Measurements from ENCODE around the gene ANLN. TPM values are rescaled to one million over a fixed set of nuclear protein-coding genes. Genes with fewer than 3 reads are reported as not detected.
"Not testable (repeated sequence)": the region's sequence is repeated elsewhere in the genome, so short reads cannot be mapped to it uniquely, and the experiment has no call there.

ANLN gene
- total RNA-seq, 1 experiment from 2014 or later: 81.1 TPM

DNA sequence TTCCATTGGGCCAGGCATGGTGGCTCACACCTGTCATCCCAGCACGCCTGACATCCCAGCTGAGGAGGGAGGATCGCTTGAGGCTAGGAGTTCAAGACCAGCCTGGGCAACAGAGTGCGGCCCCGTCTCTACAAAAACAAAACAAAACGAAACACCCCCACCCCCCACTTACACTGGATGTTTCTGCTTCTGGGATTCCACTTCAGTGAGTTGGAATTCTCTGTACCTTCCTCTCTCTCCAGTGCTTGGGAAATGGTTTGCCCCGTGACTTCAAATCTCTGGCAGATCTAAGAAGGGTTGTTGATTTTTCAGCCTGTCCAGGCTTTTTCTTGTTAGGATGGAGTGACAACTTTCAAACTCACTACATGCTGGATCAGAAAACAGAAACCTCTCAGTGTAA, 106.9 kb downstream of the ANLN start:
- Mint-ChIP-seq H3K27me3 (ENCODE audit: low read depth) (no peaks in the 10 kb centered on the region), H3K9me3 (peaks cover 18% of the 10 kb centered on the region), H3K27ac (no peak overlapping the region), H3K4me3 (no peak overlapping the region), H3K4me1 (peaks cover 4% of the 10 kb centered on the region; the same call in 1 of the 2 replicates), H3K36me3 (no peaks in the 10 kb centered on the region; the same call in 1 of the 2 replicates)
- TF ChIP-seq PRRX2 (CRISPR knock-in tag; IDR thresholded peaks at IDR 0.05) (no peak), ZNF423 (CRISPR knock-in tag; IDR thresholded peaks at IDR 0.05) (no peak), FOXP1 (CRISPR knock-in tag; IDR thresholded peaks at IDR 0.05; ENCODE audit: borderline replicate concordance) (no peak), NR2C2 (CRISPR knock-in tag; IDR thresholded peaks at IDR 0.05) (no peak), HMGA2 (CRISPR knock-in tag; IDR thresholded peaks at IDR 0.05) (no peak), ZNF281 (CRISPR knock-in tag; IDR thresholded peaks at IDR 0.05) (no peak), MYBL2 (CRISPR knock-in tag; IDR thresholded peaks at IDR 0.05) (no peak), MXD4 (CRISPR knock-in tag; IDR thresholded peaks at IDR 0.05; ENCODE audit: borderline replicate concordance) (no peak), TEAD1 (CRISPR knock-in tag; IDR thresholded peaks at IDR 0.05) (no peak), TEAD4 (CRISPR knock-in tag; IDR thresholded peaks at IDR 0.05) (no peak), ZNF138 (CRISPR knock-in tag; conservative IDR thresholded peaks at IDR 0.05) (no peak)
- TF ChIP-seq, protein P1, sequence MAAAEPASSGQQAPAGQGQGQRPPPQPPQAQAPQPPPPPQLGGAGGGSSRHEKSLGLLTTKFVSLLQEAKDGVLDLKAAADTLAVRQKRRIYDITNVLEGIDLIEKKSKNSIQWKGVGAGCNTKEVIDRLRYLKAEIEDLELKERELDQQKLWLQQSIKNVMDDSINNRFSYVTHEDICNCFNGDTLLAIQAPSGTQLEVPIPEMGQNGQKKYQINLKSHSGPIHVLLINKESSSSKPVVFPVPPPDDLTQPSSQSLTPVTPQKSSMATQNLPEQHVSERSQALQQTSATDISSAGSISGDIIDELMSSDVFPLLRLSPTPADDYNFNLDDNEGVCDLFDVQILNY (CRISPR knock-in tag; IDR thresholded peaks at IDR 0.05): no peak
- TF ChIP-seq, protein P2, sequence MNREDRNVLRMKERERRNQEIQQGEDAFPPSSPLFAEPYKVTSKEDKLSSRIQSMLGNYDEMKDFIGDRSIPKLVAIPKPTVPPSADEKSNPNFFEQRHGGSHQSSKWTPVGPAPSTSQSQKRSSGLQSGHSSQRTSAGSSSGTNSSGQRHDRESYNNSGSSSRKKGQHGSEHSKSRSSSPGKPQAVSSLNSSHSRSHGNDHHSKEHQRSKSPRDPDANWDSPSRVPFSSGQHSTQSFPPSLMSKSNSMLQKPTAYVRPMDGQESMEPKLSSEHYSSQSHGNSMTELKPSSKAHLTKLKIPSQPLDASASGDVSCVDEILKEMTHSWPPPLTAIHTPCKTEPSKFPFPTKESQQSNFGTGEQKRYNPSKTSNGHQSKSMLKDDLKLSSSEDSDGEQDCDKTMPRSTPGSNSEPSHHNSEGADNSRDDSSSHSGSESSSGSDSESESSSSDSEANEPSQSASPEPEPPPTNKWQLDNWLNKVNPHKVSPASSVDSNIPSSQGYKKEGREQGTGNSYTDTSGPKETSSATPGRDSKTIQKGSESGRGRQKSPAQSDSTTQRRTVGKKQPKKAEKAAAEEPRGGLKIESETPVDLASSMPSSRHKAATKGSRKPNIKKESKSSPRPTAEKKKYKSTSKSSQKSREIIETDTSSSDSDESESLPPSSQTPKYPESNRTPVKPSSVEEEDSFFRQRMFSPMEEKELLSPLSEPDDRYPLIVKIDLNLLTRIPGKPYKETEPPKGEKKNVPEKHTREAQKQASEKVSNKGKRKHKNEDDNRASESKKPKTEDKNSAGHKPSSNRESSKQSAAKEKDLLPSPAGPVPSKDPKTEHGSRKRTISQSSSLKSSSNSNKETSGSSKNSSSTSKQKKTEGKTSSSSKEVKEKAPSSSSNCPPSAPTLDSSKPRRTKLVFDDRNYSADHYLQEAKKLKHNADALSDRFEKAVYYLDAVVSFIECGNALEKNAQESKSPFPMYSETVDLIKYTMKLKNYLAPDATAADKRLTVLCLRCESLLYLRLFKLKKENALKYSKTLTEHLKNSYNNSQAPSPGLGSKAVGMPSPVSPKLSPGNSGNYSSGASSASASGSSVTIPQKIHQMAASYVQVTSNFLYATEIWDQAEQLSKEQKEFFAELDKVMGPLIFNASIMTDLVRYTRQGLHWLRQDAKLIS (CRISPR knock-in tag; IDR thresholded peaks at IDR 0.05; ENCODE audit: borderline replicate concordance): no peak
- TF ChIP-seq, protein P3, sequence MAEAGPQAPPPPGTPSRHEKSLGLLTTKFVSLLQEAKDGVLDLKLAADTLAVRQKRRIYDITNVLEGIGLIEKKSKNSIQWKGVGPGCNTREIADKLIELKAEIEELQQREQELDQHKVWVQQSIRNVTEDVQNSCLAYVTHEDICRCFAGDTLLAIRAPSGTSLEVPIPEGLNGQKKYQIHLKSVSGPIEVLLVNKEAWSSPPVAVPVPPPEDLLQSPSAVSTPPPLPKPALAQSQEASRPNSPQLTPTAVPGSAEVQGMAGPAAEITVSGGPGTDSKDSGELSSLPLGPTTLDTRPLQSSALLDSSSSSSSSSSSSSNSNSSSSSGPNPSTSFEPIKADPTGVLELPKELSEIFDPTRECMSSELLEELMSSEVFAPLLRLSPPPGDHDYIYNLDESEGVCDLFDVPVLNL (CRISPR knock-in tag; IDR thresholded peaks at IDR 0.05; ENCODE audit: borderline replicate concordance, low read depth): no peak
- DNase-seq (ENCODE audit: low spot score): no peak
- no peak for ATAC-seq
- ChIA-PET CTCF (no interaction called here), POLR2A (no interaction called here)

GRCh38 chr7:36497176-36497575, 107.5 kb downstream of the ANLN start:
- POLR2A ChIA-PET; H3K27me3 Mint-ChIP-seq (ENCODE audit: low read depth); H3K4me1 Mint-ChIP-seq; H3K36me3 Mint-ChIP-seq; H3K27ac Mint-ChIP-seq; ATAC-seq; DNase-seq (ENCODE audit: low spot score); H3K4me3 Mint-ChIP-seq: not testable (repeated sequence)
- peaks cover 22% of the 10 kb centered on the region for H3K9me3 Mint-ChIP-seq
- CTCF ChIA-PET: interaction anchor here (0.6 kb wide), 1 partner anchor 11 kb away, joined by 3 read pairs; no protein-coding TSS in a partner anchor

- Mint-ChIP-seq H3K4me1 (peaks cover 4% of the 10 kb centered on the region; the same call in 1 of the 2 replicates), H3K27me3 (ENCODE audit: low read depth) (no peaks in the 10 kb centered on the region), H3K4me3 (no peak overlapping the region), H3K27ac (no peak overlapping the region), H3K9me3 (peaks cover 27% of the 10 kb centered on the region), H3K36me3 (no peaks in the 10 kb centered on the region; the same call in 1 of the 2 replicates)
- ATAC-seq (no peak), DNase-seq (ENCODE audit: low spot score) (no peak)
- CTCF ChIA-PET: interaction anchor here (0.6 kb wide), 1 partner anchor 12 kb away, joined by 3 read pairs; no protein-coding TSS in a partner anchor
- POLR2A ChIA-PET: no interaction called here
- TF ChIP-seq ZNF121 (CRISPR knock-in tag; IDR thresholded peaks at IDR 0.05): no peak
- TF ChIP-seq ZSCAN18 (CRISPR knock-in tag; IDR thresholded peaks at IDR 0.05): no peak
- TF ChIP-seq, protein P4, sequence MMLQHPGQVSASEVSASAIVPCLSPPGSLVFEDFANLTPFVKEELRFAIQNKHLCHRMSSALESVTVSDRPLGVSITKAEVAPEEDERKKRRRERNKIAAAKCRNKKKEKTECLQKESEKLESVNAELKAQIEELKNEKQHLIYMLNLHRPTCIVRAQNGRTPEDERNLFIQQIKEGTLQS (CRISPR knock-in tag; conservative IDR thresholded peaks at IDR 0.05): no peak
- no peak for TF ChIP-seq NFE2L1 (CRISPR knock-in tag; IDR thresholded peaks at IDR 0.05)
- TF ChIP-seq NR1H2 (CRISPR knock-in tag; IDR thresholded peaks at IDR 0.05): no peak
- TF ChIP-seq NR2C2 (CRISPR knock-in tag; IDR thresholded peaks at IDR 0.05): no peak
- no peak for TF ChIP-seq TP53 (CRISPR knock-in tag; IDR thresholded peaks at IDR 0.05)
- TF ChIP-seq ZNF396 (CRISPR knock-in tag; IDR thresholded peaks at IDR 0.05; ENCODE audit: borderline replicate concordance): no peak
- TF ChIP-seq CREM (CRISPR knock-in tag; IDR thresholded peaks at IDR 0.05): no peak
Observed at GRCh38 chr7:36497775-36498174, 108.1 kb downstream of the ANLN start.

All from WTC11 (cell line).